WERI-Rb-1 (cell line): ENCODE data around the gene RBP3.
A peak's percentile ranks its signal among the peaks of the same experiment; 100 is the strongest.

ENCODE experiments used
- DNase-seq: peaks from one replicate; pipeline ENCODE4 v3.0.0-alpha.2; 2020
- H3K27ac ChIP-seq: fragments of 250-450 bp; sonication (Bioruptor Pico); 2 replicates; pipeline ENCODE4 v1.5.1; 2020; ENCODE audit warnings: mild to moderate bottlenecking, moderate library complexity
- H3K27me3 ChIP-seq: fragments of 250-450 bp; sonication (Bioruptor Pico); 2 replicates; pipeline ENCODE4 v1.5.1; 2021; ENCODE audit warnings: mild to moderate bottlenecking, low read depth, moderate library complexity; ENCODE audit not compliant: insufficient read depth, severe bottlenecking
- H3K36me3 ChIP-seq: fragments of 250-450 bp; sonication (Bioruptor Pico); 2 replicates; pipeline ENCODE4 v1.5.1; 2020; ENCODE audit warnings: mild to moderate bottlenecking, moderate library complexity
- H3K4me3 ChIP-seq: 2 replicates; pipeline ENCODE4 v1.5.1; 2011; ENCODE audit warnings: low read depth, mild to moderate bottlenecking, control low read depth, low read length
- H3K9me3 ChIP-seq: fragments of 250-450 bp; sonication (Bioruptor Pico); 2 replicates; pipeline ENCODE4 v1.5.1; 2021; ENCODE audit warnings: mild to moderate bottlenecking, moderate library complexity; ENCODE audit not compliant: severe bottlenecking
- CTCF ChIP-seq: IDR thresholded peaks from 2 replicates; pipeline ENCODE4 v1.5.1; 2011; ENCODE audit warnings: low read depth, mild to moderate bottlenecking, control low read depth, inconsistent platforms, low read length

Gene RBP3

GRCh38 chr10:47339186-47339735 is 8.9 kb upstream of the RBP3 start:
- Histone ChIP-seq H3K36me3 (no peaks in the 10 kb centered on the region), H3K4me3 (no peak overlapping the region), H3K27ac (no peak overlapping the region), H3K9me3 (no peaks in the 10 kb centered on the region), H3K27me3 (no peaks in the 10 kb centered on the region)
- no peak for TF ChIP-seq CTCF
- DNase-seq: no peak

GRCh38 chr10:47339759-47340607 is 8.2 kb upstream of the RBP3 start:
- no peak for DNase-seq
- H3K27ac ChIP-seq: no peak overlapping the region
- H3K9me3 ChIP-seq: no peaks in the 10 kb centered on the region
- no peaks in the 10 kb centered on the region for H3K36me3 ChIP-seq
- TF ChIP-seq CTCF: no peak
- no peaks in the 10 kb centered on the region for H3K27me3 ChIP-seq
- no peak overlapping the region for H3K4me3 ChIP-seq

GRCh38 chr10:47340608-47341170 is 7.5 kb upstream of the RBP3 start:
- H3K9me3 ChIP-seq: no peaks in the 10 kb centered on the region
- no peak overlapping the region for H3K27ac ChIP-seq
- peak; percentile 83 for DNase-seq
- no peak overlapping the region for H3K4me3 ChIP-seq
- H3K36me3 ChIP-seq: no peaks in the 10 kb centered on the region
- H3K27me3 ChIP-seq: no peaks in the 10 kb centered on the region
- TF ChIP-seq CTCF: peak; percentile 94

- Histone ChIP-seq H3K9me3 (no peaks in the 10 kb centered on the region), H3K36me3 (peaks cover 9% of the 10 kb centered on the region), H3K27me3 (no peaks in the 10 kb centered on the region), H3K27ac (peak overlapping the region; percentile 91), H3K4me3 (no peak overlapping the region)
- TF ChIP-seq CTCF: no peak
- DNase-seq: no peak
These were observed 2.9 kb upstream of the RBP3 start for GRCh38 chr10:47344996-47345870.

- Histone ChIP-seq H3K4me3 (peak overlapping the region; percentile 80), H3K36me3 (peaks cover 24% of the 10 kb centered on the region), H3K9me3 (no peaks in the 10 kb centered on the region), H3K27ac (peak overlapping the region; percentile 91), H3K27me3 (no peaks in the 10 kb centered on the region)
- DNase-seq: peak; percentile 94
- no peak for TF ChIP-seq CTCF
These were observed 1.4 kb upstream of the RBP3 start for GRCh38 chr10:47346581-47347302.
